HG03571 (cell line): Measurements from ENCODE around the gene CBLB.

Source experiments
- ATAC-seq: cut with Tn5 transposase; IDR thresholded peaks from one replicate; pipeline ENCODE4 v1.9.1; 2021; ENCODE audit not compliant: unreplicated experiment

CBLB gene

GRCh38 chr3:105868742-105869530 is at the start of gene CBLB:
TSS of gene CBLB (minus strand) at chr3:105869012. CDS start at chr3:105867577, 1,435 bp downstream.
- peak; percentile 82 for ATAC-seq

DNA sequence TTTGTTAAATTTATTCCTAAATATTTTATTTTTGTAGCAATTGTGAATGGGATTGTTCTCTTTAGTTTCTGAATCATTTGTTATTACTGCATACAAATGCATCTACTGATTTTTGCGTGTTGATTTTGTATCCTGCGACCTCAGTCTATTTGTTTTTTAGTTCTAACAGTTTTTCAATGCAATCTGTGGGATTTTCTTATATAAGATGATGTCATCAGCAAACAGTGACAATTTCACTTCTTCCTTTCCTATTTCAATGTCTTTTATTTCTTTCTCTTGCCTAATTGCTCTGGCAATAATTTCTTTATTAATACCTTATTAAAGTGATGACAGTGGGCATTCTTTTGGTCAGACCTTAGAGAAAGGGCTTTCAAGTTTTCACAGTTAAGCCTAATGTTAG is 48.0 kb upstream of the CBLB start:
- ATAC-seq, result no peak

DNA sequence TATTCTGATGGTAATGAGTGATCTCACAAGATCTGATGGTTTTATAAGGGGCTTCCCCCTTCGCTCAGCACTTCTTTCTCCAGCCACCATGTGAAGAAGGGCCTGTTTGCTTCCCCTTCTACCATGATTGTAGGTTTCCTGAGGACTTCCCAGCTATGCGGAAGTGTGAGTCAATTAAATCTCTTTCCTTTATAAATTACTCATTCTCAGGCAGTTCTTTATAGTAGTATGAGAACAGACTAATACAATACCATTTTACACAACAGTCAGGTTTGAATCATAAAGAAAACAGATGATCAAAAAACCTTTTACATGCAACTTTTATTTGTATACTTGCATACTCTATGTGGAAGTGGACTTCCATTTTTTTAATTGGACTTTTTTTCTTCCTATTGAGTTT is 46.7 kb upstream of the CBLB start:
- ATAC-seq, result no peak

DNA sequence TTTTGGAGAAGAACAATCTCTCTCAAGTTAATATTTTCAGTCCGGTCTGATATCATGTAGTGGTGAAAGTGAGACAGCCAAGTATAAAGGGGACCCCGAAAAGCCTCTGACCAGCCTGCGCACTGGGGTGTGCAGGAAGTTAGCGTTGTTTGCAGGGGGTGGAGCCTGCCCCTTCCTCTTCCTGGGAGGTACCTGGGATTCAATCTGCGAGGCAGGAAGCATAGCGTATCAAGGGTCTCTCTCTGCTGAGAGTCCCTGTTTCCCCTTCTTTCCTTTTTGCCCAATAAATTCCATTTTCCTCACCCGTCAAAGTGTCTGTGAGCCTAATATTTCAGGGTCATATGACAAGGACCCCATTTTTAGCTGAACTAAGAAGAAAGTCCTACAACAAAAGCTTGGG is 44.8 kb upstream of the CBLB start:
- no peak for ATAC-seq

GRCh38 chr3:105912891-105913290 is 44.1 kb upstream of the CBLB start:
- no peak for ATAC-seq

DNA sequence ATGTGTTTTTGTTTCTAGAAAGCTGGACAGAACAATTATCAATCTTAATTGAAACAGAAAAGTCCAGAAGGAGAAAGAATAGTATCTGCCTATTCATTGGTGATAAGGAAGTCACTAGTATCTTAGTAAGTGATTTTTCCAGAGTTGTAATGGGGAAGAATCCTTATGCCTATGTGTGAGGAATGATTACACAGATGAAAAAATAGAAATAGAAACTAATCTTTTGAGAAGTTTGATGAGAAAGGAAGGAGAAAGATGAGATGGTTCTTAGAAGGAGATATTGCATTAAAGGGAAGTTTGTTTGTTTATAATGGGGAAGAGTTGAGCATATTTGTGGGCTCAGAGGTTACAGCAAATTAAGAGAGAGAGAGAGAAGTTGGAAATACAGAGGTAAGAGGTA is 42.7 kb upstream of the CBLB start:
- ATAC-seq, result no peak

- ATAC-seq, result no peak
These were observed 39.0 kb upstream of the CBLB start for GRCh38 chr3:105907777-105908176.

DNA sequence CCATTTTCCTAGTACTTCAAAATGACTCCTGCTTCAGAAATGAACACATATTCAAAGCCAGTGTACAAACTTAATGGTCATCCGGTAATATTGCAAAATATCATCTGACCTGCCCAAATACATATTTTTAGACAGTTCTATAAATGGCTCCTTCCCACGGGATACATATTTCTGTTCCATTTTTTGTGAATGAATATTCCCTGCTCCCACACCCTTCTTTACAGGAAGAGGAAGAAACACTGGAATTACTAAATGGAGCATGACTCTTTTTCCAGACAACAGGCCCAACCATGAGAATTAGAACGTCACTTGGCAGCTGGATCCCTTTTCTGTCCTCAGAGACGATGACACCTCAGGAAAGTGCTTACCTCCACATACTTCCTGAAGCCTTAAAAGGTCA is 38.0 kb upstream of the CBLB start:
- no peak for ATAC-seq

DNA sequence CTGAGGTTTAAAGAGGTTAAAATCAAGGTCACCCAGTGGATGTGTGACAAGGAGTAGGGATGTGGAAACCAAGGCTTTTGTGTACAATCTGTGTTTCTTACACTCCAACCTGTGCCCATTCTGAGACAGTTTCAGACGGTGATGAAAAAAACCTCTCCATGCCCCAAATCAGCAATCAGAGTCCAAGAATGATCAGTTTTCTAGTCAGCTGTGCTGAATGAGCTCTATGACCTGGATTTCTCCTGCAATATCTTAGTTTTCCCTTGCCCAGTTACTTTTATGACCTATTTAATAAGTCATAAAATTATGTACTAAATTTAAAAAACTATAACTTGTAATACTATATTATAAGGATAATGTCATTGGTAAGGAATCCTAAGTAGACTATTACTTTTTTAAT is 37.5 kb upstream of the CBLB start:
- no peak for ATAC-seq

DNA sequence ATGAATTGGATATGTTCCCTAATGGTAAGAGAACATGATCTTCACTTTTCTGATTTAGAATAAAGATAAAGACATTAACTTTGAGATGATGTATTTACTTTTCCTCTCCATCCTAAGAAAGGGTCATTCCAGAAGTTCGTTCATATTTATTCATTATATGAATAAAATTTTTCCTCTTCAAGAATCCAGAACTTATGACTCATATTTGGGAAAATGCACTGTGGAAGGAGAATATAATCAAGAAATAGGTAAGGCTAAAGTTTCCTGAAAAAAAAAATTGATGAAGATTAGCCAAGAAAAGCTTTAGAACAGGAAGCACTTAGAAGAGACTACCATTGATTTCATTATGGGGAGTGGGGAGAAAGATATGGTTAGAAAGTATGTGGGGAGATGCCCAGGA is 36.5 kb upstream of the CBLB start:
- no peak for ATAC-seq

DNA sequence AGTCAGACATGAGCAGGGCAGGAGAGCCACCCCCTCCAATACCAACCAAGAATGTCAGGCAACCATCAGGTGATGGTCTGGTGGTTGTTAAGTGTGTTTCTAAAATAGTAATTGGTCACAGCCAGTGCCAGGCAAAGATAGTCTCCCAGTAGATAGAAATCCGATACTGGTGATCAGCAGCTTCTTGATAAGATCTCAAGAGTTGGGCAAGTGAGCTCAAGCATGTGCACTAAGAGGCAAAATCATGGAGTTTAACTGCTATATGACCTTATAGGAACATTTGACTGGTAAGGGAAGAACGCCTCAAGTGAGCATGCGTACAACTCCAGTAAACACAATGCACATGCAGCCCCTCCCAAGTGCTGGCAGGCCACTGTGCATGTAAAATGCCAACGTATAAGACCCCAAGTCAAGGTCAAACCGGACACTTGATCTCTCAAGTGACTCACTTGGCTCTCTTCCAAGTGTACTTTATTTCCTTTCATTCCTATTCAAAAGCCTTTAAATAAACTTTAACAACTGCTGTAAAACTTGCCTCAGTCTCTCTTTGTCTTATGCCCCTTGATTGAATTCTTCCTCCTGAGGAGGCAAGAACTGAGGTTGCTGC is 36.0 kb upstream of the CBLB start:
- ATAC-seq, result no peak

DNA sequence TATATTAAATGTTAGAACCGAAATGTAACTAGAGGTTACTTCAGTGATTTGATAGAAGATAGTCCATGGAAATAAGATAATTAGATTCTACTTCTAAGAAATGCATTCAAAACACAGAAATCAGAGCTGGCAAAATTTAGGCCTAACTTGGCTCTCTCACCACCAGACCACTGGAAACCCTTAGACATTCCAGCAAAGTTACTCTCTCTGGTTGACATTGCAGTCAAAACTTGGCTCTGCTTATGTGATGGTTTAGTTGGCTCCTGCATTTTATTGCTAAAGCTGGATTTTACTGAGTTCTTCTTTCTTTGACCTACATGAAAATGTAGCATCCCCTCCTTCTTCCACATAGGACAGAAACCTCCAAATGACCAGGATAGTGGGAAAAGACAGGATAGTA is 35.4 kb upstream of the CBLB start:
- no peak for ATAC-seq

GRCh38 chr3:105899516-105899915 is 30.7 kb upstream of the CBLB start:
- no peak for ATAC-seq

GRCh38 chr3:105891101-105891500 is 22.3 kb upstream of the CBLB start:
- no peak for ATAC-seq

DNA sequence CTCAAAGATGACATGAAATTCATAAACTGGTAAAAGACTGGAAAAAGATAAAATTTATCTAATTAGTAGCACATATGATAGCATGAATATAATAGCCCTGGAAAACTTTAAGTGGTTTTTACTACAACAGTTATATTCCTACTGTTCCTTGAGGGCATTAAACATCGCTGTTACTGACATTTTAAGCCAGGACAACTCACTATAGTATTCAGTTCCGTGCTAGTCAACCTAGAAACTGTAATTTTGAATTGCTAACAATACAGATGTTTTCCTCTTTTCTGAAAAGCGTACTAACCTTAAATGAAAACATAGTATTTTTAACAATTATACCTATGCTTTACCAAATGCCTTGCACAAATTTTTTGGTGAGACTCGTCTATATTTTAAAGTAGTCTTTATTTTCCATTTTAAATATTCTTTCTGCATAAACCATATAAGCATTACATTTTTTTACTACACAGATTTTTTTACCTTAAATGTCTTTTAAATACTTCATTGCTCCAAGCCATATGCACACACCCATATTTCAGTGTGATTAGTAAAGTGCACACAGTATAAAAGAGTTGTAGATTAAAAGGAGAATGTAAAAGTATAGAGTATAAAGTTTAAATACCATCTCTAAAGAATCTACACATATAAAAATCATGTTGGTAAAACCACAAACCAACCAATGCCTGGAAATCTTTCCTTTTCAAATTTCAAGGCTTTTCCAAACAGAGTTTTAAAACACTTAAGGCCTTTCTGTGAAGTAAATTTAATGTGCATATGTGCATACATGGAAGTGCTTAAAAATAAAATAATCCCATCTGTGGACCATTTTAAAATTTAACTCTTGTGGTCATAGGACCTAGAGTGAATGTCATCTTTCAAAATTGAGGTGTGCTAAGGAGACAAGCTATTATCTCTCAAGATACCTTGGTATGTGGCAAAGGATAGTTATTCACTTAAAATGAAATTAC is 20.1 kb upstream of the CBLB start:
- no peak for ATAC-seq

GRCh38 chr3:105885256-105885655 is 16.4 kb upstream of the CBLB start:
- no peak for ATAC-seq

DNA sequence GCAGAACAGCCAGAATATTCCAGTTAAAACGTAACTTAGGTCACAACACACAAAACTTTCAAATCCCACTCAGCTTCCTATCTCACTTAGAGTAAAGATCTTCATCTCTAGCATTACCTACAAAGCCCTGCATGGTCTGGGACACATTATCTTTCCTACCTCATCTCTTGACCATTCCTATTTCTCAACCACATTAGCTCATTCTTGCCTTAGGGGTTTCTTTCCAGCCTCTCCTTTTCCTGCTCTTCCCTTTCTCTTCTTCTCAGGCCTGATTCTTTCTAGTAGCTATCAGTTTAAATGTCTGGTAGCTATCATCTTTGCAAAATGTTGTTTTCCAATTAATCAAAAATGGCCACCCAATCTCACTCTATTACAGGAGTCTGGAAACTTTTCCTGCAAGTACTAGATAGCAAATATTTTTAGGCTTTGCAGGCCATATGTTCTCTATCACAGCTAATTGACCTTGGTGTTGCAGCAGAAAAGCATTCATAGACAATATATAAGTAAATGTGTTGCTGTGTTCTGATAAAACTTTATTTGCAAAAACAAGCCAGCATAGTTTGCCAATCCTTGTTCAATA is 15.1 kb upstream of the CBLB start:
- no peak for ATAC-seq

GRCh38 chr3:105880681-105881290 is 12.0 kb upstream of the CBLB start:
- ATAC-seq, result no peak

GRCh38 chr3:105878061-105878460 is 9.2 kb upstream of the CBLB start:
- no peak for ATAC-seq

GRCh38 chr3:105877336-105877910 is 8.6 kb upstream of the CBLB start:
- no peak for ATAC-seq
